ENCODE measurements around the gene CREM. TPM values are rescaled to one million over a fixed set of nuclear protein-coding genes. Genes with fewer than 3 reads are reported as not detected.

The CREM gene
- total RNA-seq, 2 experiments from 2014 or later: 32.2 to 38.1 TPM

DNA sequence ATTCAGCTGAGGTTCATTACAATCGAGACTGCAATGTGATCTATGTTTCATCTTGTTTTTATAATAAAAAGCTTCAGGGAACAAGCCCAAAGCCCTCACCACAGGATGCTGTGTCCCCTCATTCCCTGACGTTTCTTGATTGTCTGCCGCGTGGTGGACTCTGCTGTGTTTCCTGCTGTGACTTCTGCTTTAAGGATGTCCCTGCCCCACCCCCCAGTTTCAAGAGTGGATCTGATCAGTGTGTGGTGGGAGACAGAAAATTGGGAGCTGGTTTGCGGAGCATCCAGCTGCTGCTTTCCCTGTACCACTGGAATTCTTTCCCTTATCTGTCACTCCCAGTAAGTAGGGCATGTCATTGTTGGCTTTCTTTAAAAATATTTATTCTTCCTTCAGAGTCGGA lies 86.2 kb downstream of the CREM start:
- Histone ChIP-seq H3K36me3 (ENCODE audit: insufficient read depth, low read length) (peaks cover 2% of the 10 kb centered on the region), H3K9me2 (ENCODE audit: insufficient read depth, low read length) (no peaks in the 10 kb centered on the region), H4K20me1 (ENCODE audit: insufficient read depth, low read length) (no peaks in the 10 kb centered on the region), H3K4me3 (ENCODE audit: low read depth, low read length, poor library complexity, severe bottlenecking) (no peak overlapping the region), H3K4me1 (ENCODE audit: insufficient read depth, low read length, poor library complexity, severe bottlenecking) (peaks cover 25% of the 10 kb centered on the region), H3K79me2 (ENCODE audit: insufficient read depth, low read depth, low read length) (no peaks in the 10 kb centered on the region), H3K27ac (ENCODE audit: low read depth, low read length, poor library complexity, severe bottlenecking) (no peak overlapping the region), H3K9me3 (ENCODE audit: low read length) (no peaks in the 10 kb centered on the region), H2AFZ (ENCODE audit: low read length) (no peak overlapping the region), H3K4me2 (ENCODE audit: low read length) (no peak overlapping the region)
- no peak for DNase-seq (ENCODE audit: low spot score)
- ChIA-PET CTCF (ENCODE audit: unreplicated experiment) (no interaction called here), POLR2A (interaction anchor here (0.6 to 0.9 kb wide), 3 partner anchors 16 to 139 kb away, joined by 3 to 5 read pairs (median 4); no protein-coding TSS in a partner anchor)
- no TSS peak for BruUV-seq (replicated peaks)
- intact Hi-C loops (cut with micrococcal nuclease; ENCODE audit: unreplicated experiment): no loop called here
- TF ChIP-seq CTCF (conservative IDR thresholded peaks at IDR 0.05; ENCODE audit: low read length): no peak
- no peak for TF ChIP-seq EZH2phosphoT487 (IDR thresholded peaks at IDR 0.05; ENCODE audit: borderline replicate concordance, low read depth, low read length)

GRCh38 chr10:35213699-35214098 lies 87.1 kb downstream of the CREM start:
- Histone ChIP-seq H3K9me2 (ENCODE audit: insufficient read depth, low read length) (no peaks in the 10 kb centered on the region), H4K20me1 (ENCODE audit: insufficient read depth, low read length) (no peaks in the 10 kb centered on the region), H3K9me3 (ENCODE audit: low read length) (no peaks in the 10 kb centered on the region), H3K4me1 (ENCODE audit: insufficient read depth, low read length, poor library complexity, severe bottlenecking) (peaks cover 23% of the 10 kb centered on the region), H3K27ac (ENCODE audit: low read depth, low read length, poor library complexity, severe bottlenecking) (no peak overlapping the region), H2AFZ (ENCODE audit: low read length) (no peak overlapping the region), H3K4me2 (ENCODE audit: low read length) (no peak overlapping the region), H3K4me3 (ENCODE audit: low read depth, low read length, poor library complexity, severe bottlenecking) (no peak overlapping the region), H3K79me2 (ENCODE audit: insufficient read depth, low read depth, low read length) (no peaks in the 10 kb centered on the region), H3K36me3 (ENCODE audit: insufficient read depth, low read length) (no peaks in the 10 kb centered on the region; the same call in 1 of the 2 replicates)
- DNase-seq (ENCODE audit: low spot score): no peak
- intact Hi-C loops (cut with micrococcal nuclease; ENCODE audit: unreplicated experiment): no loop called here
- CTCF ChIA-PET (ENCODE audit: unreplicated experiment): no interaction called here
- POLR2A ChIA-PET: interaction anchor here (1.4 kb wide), 1 partner anchor 12 kb away, joined by 3 read pairs; no protein-coding TSS in a partner anchor
- no peak for TF ChIP-seq EZH2phosphoT487 (IDR thresholded peaks at IDR 0.05; ENCODE audit: borderline replicate concordance, low read depth, low read length)
- no peak for TF ChIP-seq CTCF (conservative IDR thresholded peaks at IDR 0.05; ENCODE audit: low read length)
- BruUV-seq (replicated peaks): no TSS peak

DNA sequence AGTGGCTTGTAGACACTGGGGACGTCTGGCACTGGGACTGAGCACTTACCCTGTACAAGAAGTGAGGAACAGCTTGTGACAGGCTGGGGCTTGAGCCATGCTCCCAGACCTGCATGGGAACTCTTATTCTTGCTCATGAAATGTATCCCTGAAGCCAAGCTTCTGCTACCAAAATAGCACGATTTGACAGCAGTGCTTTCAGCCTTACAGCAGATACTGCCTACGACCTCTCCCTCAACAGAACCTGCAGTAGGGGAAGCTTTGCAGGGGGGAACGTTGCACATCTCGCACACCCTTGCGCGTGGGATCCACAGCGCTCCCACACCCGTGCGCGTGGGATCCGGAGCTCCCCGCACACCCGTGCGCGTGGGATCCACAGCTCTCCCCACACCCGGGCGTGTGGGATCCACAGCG lies 88.0 kb downstream of the CREM start:
- Histone ChIP-seq H3K4me1 (ENCODE audit: insufficient read depth, low read length, poor library complexity, severe bottlenecking) (peaks cover 16% of the 10 kb centered on the region), H3K36me3 (ENCODE audit: insufficient read depth, low read length) (no peaks in the 10 kb centered on the region; the same call in 1 of the 2 replicates), H3K9me2 (ENCODE audit: insufficient read depth, low read length) (no peaks in the 10 kb centered on the region), H2AFZ (ENCODE audit: low read length) (no peak overlapping the region), H3K9me3 (ENCODE audit: low read length) (no peaks in the 10 kb centered on the region), H3K27ac (ENCODE audit: low read depth, low read length, poor library complexity, severe bottlenecking) (no peak overlapping the region), H3K79me2 (ENCODE audit: insufficient read depth, low read depth, low read length) (no peaks in the 10 kb centered on the region), H3K4me3 (ENCODE audit: low read depth, low read length, poor library complexity, severe bottlenecking) (no peak overlapping the region), H3K4me2 (ENCODE audit: low read length) (no peak overlapping the region), H4K20me1 (ENCODE audit: insufficient read depth, low read length) (no peaks in the 10 kb centered on the region)
- DNase-seq (ENCODE audit: low spot score): no peak
- CTCF ChIA-PET (ENCODE audit: unreplicated experiment): no interaction called here
- POLR2A ChIA-PET: interaction anchor here (0.6 to 3.8 kb wide), 3 partner anchors 13 to 72 kb away, joined by 3 to 20 read pairs (median 5); no protein-coding TSS in a partner anchor
- intact Hi-C loops (cut with micrococcal nuclease; ENCODE audit: unreplicated experiment): no loop called here
- TF ChIP-seq CTCF (conservative IDR thresholded peaks at IDR 0.05; ENCODE audit: low read length) (no peak), EZH2phosphoT487 (IDR thresholded peaks at IDR 0.05; ENCODE audit: borderline replicate concordance, low read depth, low read length) (no peak)
- no TSS peak for BruUV-seq (replicated peaks)
